ENCODE measurements around the gene SGPL1.

Gene SGPL1

DNA sequence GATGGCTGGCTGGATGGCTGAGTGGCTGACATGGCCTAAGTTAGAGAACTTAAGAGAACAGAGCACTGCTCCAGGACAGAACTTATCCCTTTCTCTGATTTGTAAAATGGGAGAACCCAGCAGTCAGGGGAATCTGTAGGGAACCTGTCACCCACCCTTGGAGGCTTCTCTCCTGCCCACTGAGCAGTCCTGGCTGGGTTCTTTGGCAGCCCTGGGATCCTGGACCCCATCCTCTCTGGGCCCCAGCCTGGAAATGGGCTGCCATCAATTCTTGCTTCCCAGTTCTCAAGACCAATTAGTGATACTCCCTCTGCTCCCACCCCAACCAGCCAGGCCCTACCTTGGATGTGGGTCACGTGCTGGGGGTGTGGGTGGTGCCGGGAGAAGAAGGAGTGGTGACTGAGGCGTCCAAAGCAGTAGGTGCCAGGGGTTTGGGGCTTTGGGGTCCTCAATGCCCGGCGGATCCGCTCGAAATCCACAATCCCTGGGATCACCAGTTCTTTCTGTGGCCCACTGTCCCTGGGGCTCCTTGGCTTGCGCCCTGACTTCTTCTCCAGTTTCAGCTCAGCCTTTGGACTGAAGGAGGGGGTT, 34.2 kb upstream of the SGPL1 start:
- DNase-seq: no peak

DNA sequence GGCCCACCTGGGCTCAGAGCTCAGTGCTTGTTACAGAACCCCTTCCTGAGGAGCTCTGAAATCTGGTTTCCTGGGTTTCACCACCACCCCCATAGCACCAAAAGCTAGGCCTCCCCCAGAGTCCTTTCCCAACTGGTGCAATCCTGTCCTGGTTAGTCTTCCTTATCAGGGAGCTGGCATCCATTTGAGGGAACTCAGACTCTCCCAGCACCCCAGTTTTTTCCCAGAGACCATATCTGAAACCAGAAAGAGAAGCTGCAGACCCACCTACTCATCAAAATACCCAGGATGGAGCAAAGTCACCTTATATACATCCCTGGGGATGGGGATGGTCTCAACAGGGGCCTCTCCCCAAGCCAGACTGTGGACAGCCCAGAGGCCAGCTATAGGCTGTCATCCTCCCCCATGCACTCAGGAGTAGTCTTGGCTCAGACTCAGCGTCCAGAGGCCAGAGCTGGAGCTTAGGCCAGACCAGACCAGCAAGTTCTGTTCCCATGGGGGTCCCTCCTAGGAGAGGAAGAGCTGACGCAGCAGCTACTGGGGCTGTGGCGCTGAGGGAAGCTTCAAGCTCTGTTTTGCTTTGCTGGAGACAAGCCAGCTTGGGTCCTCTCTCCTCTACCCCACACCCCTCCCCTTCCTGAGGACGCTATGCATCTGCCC, 33.5 kb upstream of the SGPL1 start:
- no peak for DNase-seq

DNA sequence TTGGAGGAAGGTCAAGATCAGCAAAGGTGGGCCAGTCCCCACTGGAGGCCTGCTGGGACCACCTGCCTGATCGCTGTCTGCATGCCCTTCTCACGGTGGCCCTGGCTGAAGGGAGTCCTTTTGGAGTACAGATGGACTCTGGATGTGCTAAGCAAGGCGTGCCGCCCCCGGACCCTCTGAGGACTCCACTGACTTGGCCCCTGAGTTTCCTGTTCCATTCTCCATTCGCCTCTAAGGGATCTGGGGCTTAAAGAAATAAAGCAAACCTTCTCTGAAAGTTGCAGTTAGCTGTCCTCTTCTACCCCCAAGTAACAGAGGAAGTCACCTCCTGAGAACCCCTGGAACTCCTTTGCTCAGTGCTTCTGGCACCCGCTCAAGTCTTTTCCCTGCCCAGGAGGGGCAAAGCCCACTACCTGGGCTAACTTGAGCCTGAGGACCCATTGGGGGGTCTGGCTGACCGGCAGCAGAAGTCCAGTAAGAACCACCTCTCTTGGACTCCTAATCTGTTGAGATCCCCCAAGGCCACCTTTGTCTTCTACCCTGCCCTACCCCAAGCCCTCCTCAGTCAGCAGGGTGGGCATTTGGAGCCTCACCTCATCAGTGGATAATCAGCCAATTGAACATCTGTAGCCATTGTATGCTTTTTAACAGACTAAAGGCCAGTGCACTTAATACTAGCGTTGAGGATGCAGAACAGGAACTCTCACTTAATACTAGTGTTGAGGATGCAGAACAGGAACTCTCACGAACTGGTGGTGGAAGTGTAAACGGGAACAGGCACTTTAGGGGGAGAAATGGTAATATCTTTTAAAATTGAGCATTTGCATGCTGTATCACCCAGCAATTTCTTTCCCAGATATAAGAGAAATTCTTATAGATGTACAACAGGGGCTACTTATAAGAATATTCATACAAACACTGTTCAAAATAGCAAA, 32.7 kb upstream of the SGPL1 start:
- no peak for DNase-seq

DNA sequence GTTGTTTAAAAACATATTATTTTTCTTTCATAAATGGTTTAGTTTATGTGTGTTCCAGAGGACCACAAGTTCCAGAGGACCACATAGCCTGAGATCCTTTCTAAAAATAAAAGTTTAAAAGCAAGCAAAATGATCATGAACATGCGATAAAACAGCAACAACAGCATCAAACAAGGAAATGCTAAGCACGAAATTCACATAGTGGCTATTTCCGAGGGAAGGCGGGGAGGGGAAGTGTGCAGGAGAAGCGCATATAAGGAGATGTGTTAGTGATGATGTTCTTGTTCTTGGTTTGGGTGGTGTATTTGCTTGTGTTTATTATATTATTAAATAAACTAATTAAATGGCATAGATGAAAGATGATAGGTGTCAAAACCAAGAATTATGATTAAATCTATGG, 31.7 kb upstream of the SGPL1 start:
- no peak for DNase-seq

DNA sequence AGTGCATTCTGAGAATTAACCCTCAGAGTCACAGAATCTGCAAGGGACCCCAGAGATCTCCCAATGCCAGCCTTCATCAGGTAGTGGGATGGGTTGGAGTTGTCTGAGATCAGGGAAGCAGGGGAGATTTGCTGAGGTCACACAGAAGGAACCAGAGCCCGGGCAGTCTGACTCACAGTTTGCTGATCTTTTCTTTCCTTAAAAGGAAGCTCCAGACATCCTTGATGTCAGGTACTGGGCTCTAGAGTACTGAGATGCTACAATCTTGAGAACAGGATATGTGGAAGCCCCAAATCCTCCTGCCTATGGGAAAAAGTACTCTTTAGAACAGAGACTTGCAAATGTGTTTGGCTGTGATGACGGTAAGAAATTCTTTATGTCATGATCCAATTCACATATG, 31.3 kb upstream of the SGPL1 start:
- DNase-seq: no peak

DNA sequence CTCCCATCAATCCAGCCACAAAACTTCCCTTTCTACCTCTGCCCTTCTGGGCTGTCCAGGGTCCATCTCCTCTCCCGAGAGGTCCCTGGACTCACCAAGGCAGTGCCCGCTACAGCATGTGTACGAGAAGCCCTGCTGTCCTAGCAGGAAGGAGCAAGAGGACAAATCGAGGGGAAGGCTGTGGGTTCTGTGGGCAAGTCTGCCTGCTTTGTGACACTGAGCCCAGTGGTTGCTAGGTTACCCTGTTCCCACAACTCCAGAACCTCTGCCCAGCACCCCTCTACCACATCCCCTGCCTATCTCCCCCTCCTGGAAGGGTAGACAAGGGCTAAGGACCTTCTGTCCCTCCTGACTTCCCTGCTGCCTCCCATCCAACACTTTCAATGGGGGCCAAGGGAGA, 30.6 kb upstream of the SGPL1 start, which contains the start of gene TBATA:
Gene TBATA (minus strand): TSS at position 188 of the 400 bp plus-strand sequence. CDS start 1,998 bp downstream, outside the sequence.
- DNase-seq: no peak

DNA sequence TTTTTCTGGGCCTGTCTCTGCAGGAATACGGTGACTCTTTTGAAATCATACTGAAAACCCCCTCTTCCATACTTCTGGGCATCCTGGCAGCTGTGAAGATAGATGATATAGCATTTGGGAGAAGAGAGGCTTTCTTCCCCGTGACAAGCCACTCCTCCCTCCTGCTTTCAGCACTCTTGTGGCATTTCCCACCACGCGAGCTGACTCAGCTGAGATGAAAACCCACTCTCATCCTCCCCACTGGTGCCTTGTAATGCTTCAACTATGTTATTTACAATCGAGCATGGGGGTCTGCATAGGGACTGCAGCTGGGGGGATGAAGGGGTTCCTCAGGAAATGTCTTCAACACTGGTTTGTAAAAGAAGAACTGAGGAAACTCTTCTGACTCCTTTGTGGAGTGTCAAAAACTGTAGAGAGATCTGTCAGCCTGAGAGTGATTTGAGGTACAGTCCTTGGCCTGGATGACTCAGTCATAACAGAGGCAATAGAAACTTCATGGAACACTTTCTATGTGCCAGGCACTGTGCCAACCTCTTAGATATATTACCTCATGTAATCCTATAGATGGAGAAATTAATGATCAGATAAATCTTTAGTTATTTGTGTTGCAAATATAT, 28.8 kb upstream of the SGPL1 start:
- DNase-seq: no peak

DNA sequence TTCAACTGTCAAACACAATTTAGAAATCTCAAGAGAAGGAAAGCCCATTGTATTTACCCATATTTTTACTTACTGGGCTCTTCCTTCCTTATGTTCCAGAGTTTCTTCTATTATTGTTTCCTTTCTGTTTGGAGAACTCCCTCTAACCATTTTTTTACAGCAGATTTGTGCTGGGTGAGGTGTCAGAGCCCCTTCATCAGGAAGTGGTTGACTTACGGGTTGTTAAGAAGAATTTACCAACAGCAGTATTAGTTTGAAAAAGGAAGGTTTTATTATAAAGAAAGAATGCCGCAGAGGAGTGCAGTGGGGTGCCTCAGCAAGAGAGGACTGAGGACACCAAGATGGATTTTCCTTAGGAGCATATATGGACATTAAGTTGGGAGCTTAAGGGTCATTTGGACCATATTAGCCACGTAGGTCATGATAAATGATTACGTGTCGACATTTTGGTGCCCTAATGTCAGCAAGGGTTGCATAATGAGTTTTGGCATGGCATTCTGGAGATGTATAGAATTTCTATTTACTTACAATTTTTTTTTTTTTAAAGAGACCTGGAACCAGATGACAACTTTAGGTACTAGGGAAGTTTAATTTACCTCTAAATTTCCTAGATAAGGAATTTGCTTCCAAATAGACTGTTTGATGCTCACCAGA, 24.2 kb upstream of the SGPL1 start:
- DNase-seq: peak; percentile 47

DNA sequence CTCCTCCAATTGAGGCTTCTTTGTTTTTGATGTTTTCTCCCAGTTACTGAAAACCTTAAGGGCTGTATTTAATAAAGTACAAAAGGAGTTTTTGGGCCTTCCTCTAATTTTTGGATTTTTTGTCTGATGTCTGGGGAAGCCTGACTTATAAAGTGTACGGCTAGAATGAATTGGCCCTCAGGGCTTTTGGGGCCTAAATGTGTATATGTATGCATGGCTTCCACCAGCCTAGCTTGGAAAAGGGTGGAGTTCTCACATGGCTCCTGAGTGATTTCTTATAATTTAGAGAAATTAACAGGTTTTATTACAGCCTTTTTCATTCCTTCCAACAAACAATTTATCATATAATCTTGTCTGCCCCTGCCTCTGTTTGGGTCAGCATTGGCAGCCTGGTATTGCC, 20.1 kb upstream of the SGPL1 start:
- no peak for DNase-seq

DNA sequence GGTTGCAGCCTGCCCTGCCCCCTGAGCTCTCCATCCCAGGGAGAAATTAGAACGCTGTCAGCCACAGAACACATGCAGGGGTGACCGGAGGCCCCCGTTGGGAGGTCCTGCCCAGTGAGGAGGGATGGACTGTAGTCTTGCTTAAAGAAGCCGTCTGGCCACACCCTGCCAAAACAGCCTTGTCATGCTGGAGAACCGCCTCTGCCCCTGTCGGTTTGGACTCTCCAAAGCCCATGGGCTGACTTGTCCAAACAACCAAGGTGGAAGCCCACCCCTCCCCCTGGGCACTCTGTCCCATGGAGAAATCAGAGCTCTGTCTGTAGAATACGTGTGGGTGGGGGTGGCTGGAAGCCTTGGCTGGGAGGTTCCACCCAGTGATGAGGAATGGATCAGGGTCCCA, 17.9 kb upstream of the SGPL1 start:
- no peak for DNase-seq

DNA sequence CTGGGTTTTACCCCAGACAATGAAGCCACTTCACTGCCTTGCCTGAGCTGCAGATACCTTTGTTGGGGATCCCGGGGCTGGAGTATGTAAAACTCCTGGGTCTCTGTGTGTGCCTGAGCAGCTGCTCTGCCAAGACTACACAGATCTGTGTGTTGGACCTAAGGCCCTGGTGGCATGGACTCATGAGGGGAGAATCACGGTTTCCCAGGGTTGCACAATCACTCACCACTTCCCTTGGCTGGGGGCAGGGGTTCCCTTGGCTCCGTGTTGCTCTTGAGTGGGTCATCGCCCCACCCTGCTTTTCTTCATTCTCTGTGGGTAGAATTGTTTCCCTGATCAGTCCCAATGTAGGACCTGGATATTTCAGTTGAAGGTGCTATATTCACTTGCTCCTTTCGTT, 16.6 kb upstream of the SGPL1 start:
- no peak for DNase-seq

DNA sequence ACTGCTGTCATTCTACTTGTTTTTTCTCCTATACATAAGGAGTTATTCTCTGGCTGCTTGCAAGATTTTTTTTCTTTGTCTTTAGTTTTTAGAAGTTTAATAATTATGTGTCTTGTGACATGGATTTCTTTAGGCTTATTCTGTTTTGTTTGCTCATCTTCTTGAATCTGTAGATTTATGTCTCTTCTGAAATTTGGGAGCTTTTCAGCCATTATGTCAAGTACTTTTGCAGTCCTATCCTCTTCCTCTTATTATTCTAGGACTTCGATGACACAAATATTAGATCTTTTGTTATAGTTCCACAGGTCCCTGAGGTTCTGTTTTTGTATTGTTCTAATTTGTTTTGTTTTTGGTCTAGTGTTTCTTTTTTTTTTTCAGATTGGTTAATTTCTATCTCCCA, 13.9 kb upstream of the SGPL1 start:
- DNase-seq: no peak

DNA sequence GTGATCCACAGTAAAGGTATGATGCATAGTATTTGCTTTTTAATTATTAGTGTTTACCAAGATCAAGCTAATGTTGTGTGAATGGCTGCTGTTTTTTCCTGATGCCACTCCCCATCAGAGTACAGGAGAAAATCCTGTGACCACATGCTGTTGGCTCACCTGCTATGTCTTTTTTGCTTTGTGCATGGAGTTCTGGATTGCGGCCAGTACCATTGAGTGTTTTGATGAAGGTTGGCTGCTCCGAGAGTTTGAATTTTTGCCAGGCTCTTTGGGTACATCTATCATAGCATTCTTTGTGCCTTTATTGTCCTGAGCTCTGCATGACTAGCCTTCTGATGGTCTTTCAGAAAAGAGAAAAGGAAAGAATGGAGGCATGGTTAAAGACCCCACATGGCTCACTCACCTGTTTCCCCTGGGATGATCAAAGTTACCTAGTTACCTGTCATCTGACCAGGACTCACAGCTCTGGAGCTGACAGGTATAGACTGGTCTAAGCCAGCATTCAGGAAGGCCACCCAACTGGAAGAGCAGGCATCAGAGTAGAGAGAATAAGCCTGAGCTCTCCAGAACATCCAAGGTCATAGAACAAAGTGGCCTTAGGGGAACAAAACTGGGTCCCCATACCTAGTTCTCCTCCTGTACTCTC, 11.8 kb upstream of the SGPL1 start:
- DNase-seq: peak; percentile 26

DNA sequence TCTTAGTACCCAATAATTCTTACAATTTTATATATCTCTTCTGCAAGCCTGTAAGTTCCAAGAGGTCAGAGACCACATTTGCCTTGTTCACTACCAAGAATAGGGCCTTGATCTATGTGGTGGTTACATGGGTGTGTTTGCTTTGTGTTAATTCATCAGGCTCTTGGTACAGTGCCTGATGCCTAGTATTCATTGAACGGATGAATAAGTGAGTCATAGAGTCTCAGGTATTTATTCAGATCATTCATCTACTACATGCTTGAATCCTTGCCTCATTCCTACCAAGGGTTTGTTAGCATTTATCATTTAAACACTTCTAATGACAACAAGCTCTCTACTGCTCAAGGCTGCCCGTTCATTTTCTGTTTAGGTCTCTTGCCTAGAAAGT, 11.3 kb upstream of the SGPL1 start:
- DNase-seq: no peak

DNA sequence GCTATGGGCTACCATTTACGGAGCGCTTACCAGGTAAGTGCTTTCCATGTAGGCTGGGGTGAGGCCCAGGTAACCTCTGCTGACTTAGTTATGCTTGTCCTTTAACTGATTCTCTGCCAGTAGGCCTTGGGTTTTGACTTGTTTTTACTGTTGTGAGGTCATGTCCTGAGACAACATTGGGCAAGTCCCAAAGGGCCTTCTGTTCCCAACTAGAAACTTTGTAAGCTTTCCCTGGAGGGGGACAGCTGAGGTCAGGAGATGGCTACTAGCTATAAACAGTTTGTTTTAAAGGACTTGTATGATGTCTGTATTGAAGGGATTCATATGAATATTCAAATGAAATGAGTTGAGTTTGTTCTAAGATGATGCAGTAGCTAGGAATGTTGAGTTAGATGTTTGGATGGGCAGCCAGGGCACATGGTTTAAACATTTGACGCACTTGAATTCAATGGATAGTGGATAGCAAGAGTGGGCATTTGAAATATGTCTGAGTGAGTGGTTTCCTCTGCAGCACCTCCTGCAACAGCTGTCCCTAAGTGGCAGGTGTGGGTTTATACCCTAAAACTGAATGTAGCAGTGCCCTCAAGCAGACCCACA, 10.0 kb upstream of the SGPL1 start:
- DNase-seq: no peak

DNA sequence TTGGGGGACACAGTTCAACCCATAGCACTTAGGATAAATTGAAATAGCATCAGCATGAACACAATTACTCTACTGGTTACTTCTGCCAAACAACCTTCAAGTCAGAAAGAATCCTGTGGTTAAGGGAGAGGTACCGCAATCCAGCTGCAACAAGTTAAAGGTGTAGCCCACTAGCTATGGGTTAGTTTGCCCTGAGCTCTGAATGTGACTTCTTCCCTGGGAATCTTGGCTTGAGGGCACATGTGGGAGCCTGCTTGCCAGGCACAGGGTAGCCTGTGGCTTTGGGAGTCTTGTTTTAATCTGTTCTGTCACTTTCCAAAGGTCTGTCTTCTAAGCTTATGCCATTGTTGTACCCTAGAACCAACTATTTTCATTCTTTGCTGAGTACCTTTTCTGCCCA, 8.9 kb upstream of the SGPL1 start:
- no peak for DNase-seq

DNA sequence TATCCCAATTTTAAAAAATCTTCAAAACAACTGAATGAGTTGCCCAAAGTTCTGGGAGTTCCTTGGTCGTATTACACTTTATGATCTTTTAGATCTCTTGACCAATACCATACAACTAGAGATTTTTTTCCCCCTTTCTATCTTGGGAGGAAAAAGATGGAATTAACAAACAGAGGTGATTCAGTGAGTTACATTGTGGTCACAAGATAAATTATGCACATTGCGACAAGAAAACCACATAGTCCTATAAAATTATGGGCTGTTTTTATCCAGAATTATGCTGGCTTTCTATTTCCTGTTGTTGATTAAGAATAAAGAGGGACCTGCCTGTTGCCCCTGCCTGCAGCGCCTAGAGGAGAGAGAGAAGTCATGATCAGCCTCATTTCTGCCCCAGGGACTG, 8.2 kb upstream of the SGPL1 start:
- DNase-seq: no peak

DNA sequence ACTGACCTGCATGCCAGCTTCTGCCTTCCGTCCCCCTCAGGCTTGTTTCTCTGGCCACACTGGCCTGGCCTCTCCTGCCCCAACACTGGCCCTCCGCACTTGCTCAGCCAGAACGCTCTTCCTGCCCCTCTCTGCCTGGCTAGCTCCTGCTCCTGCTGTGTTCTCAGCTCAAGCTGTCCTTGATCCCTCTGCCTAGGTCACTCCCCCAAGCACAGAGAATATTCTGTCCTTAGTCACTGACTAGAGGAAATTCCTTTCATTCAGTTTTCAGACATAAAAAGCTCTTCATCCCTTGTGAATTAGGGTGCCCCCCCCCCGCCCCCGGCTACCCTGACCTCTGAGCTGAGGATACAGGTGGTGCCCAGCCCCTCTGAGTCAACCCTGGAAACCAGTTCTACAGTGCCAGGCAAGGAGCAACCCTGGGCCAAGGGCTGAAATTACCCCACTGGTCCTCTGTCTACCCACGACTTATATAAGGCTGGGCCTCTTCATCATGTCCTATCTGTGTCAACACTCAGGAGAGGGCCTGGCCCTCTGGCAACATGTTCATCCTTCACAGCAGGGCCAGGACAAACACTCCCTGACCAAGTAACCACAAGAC, 6.6 kb upstream of the SGPL1 start:
- no peak for DNase-seq

DNA sequence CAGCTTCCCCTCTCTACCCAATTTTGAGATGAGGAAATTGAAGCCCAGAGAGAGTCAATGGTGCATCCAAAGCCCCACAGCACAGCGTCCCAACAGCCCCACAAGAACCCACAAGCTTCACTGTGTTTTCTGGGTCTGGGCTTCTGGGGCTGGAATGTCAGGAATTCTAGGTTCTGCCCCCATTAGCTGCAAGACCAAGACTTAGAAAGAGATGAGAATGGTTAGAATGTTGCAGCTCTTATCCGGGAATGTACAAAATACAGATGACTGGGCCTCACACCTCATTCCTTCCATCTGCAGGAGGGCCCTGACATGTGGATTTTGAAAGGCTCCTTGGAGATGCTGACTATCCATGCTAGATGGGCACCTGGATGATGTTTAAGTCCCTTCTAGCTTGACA, 6.0 kb upstream of the SGPL1 start:
- no peak for DNase-seq

DNA sequence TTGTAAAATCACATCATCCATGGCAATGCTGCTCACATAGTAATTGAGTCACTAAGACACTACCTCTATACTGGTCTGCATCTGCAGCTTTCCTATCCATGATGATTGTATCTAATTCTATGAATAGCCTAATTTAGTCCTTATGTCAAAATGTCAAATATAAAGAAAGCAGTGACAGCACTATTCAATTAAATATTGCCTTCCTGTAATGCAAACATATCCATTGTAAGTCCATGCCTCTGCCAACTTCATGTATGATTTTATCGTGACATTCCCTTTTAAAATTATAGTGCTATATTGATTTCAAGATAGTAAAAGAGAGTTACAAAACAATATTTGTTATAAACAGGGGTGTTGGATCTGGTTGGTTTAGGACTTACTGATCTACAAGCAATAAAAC, 4.8 kb upstream of the SGPL1 start:
- DNase-seq: no peak

DNA sequence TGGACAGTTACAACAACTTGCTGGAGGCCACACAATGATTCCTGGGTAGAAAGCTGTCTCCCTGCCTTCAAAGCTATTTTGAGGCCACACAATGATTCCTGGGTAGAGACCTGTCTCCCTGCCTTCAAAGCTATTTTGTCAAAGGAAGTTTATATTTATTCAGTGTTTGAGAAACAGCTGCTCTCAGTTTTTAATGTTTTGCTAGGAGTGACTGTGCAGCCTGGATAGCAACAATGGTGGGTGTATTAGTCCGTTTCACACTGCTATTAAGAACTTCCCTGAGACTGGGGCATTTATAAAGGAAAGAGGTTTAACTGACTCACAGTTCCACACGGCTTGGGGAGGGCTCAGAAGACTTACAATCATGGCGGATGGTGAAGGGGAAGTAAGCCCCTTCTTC, 3.9 kb upstream of the SGPL1 start:
- DNase-seq: no peak

DNA sequence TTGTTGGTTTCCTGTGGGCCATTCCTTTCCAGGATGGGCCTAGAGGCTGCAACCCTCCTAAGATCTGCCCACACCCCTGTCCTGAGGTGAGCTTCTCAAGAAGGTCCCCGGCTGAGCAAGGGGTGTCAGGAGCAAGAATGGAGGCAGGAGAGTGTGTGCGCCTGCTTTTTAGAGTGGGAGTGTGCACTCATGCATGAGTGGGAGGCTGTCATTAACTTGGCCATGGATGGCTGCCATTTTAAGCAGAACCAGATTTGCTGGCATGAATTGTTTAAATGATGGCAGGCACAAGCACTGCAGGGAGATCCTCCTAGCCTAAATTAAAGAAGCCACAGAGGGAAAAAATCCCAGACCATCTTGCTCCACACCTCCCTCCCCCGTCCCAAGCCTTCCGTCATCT, 2.9 kb upstream of the SGPL1 start:
- no peak for DNase-seq
